Calu3 (cell line): Measurements from ENCODE around the gene PICK1. TPM values are rescaled to one million over a fixed set of nuclear protein-coding genes. Genes with fewer than 3 reads are reported as not detected.

Source experiments
- BruUV-seq: library from RNA; stranded (reverse); fragments of 400-500 nt; replicated peaks from 2 replicates; lab custom pipeline; 2021; lab: Mats Ljungman, UMichigan
- CTCF ChIA-PET: fragments of 300-600 bp; sonication (Branson Sonifier 250); formaldehyde crosslinking; loops from one replicate; lab custom pipeline; 2022; ENCODE audit warnings: antibody characterized with exemption; lab: Charles Lee
- DNase-seq: peaks from one replicate; pipeline ENCODE4 v3.0.0; 2022
- H3K27ac Mint-ChIP-seq: one replicate; pipeline ENCODE4 v1.8.0; 2022; ENCODE audit warnings: mixed read lengths; ENCODE audit not compliant: unreplicated experiment
- H3K27me3 Mint-ChIP-seq: one replicate; pipeline ENCODE4 v1.8.0; 2022; ENCODE audit warnings: mixed read lengths; ENCODE audit not compliant: unreplicated experiment
- H3K36me3 Mint-ChIP-seq: one replicate; pipeline ENCODE4 v1.8.0; 2022; ENCODE audit warnings: mild to moderate bottlenecking, moderate library complexity, mixed read lengths; ENCODE audit not compliant: insufficient read depth, unreplicated experiment
- H3K4me1 Mint-ChIP-seq: one replicate; pipeline ENCODE4 v1.8.0; 2022; ENCODE audit warnings: mild to moderate bottlenecking, low read depth, mixed read lengths; ENCODE audit not compliant: unreplicated experiment
- H3K4me3 Mint-ChIP-seq: one replicate; pipeline ENCODE4 v1.8.0; 2022; ENCODE audit warnings: mild to moderate bottlenecking, low read depth, moderate library complexity, mixed read lengths; ENCODE audit not compliant: unreplicated experiment
- H3K9me3 Mint-ChIP-seq: one replicate; pipeline ENCODE4 v1.8.0; 2022; ENCODE audit warnings: low read depth, mixed read lengths; ENCODE audit not compliant: unreplicated experiment
- CTCF ChIP-seq: fragments of 200-600 bp; IDR thresholded peaks from one replicate; pipeline ENCODE4 v1.8.0; 2022; ENCODE audit warnings: antibody characterized with exemption; ENCODE audit not compliant: unreplicated experiment
- intact Hi-C: fragments of 100-400 bp; cut with micrococcal nuclease; formaldehyde crosslinking; loops from one replicate; pipeline ENCODE4 v1.10.0; 2022; ENCODE audit not compliant: unreplicated experiment
- total RNA-seq: library from RNA; stranded (reverse); gene quantifications from 2 replicates; pipeline ENCODE4 v1.2.3, GENCODE V29; 2022

PICK1 gene
- total RNA-seq, 1 experiment from 2014 or later = 54.2 TPM

GRCh38 chr22:38073150-38074130 lies 16.2 kb downstream of the PICK1 start:
- intact Hi-C loops = no loop called here
- TF ChIP-seq CTCF = no peak
- Mint-ChIP-seq H3K9me3 (no peaks in the 10 kb centered on the region), H3K4me3 (no peak overlapping the region), H3K27me3 (no peaks in the 10 kb centered on the region), H3K27ac (no peak overlapping the region), H3K36me3 (peaks cover 42% of the 10 kb centered on the region), H3K4me1 (no peaks in the 10 kb centered on the region)
- CTCF ChIA-PET = no interaction called here
- DNase-seq = no peak
- BruUV-seq = no TSS peak

- no peaks in the 10 kb centered on the region for H3K9me3 Mint-ChIP-seq
- TF ChIP-seq CTCF = no peak
- no peaks in the 10 kb centered on the region for H3K4me1 Mint-ChIP-seq
- H3K27me3 Mint-ChIP-seq = no peaks in the 10 kb centered on the region
- peaks cover 46% of the 10 kb centered on the region for H3K36me3 Mint-ChIP-seq
- intact Hi-C loops = no loop called here
- CTCF ChIA-PET = interaction anchor here (0.7 kb wide), 1 partner anchor 58 kb away, joined by 3 read pairs; no protein-coding TSS in a partner anchor
- DNase-seq = no peak
- no peak overlapping the region for H3K27ac Mint-ChIP-seq
- no TSS peak for BruUV-seq
- no peak overlapping the region for H3K4me3 Mint-ChIP-seq
Observed at GRCh38 chr22:38074181-38075104, 17.2 kb downstream of the PICK1 start.

- H3K9me3 Mint-ChIP-seq = no peaks in the 10 kb centered on the region
- no TSS peak for BruUV-seq
- H3K4me3 Mint-ChIP-seq = no peak overlapping the region
- TF ChIP-seq CTCF = no peak
- H3K36me3 Mint-ChIP-seq = peaks cover 49% of the 10 kb centered on the region
- intact Hi-C loops = no loop called here
- CTCF ChIA-PET = no interaction called here
- H3K4me1 Mint-ChIP-seq = no peaks in the 10 kb centered on the region
- H3K27ac Mint-ChIP-seq = no peak overlapping the region
- no peak for DNase-seq
- no peaks in the 10 kb centered on the region for H3K27me3 Mint-ChIP-seq
Observed at GRCh38 chr22:38075105-38075825, 18.1 kb downstream of the PICK1 start.

GRCh38 chr22:38075961-38076360 lies 18.8 kb downstream of the PICK1 start:
- Mint-ChIP-seq H3K4me1 (no peaks in the 10 kb centered on the region), H3K36me3 (peaks cover 54% of the 10 kb centered on the region), H3K9me3 (no peaks in the 10 kb centered on the region), H3K27ac (no peak overlapping the region), H3K27me3 (no peaks in the 10 kb centered on the region), H3K4me3 (no peak overlapping the region)
- intact Hi-C loops = no loop called here
- BruUV-seq = no TSS peak
- no peak for TF ChIP-seq CTCF
- CTCF ChIA-PET = no interaction called here
- DNase-seq = no peak
